GM23248 (cell line): ENCODE results near the gene XPC.

ENCODE experiments used
- EZH2 ChIP-seq: fragments of 200-600 bp; sonication (generic); IDR thresholded peaks from 2 replicates; pipeline ENCODE4 v1.6.1; 2018; ENCODE audit warnings: antibody characterized with exemption, mild to moderate bottlenecking; ENCODE audit not compliant: insufficient read depth, poor library complexity, severe bottlenecking
- EZH2phosphoT487 ChIP-seq: fragments of 200-600 bp; sonication (generic); IDR thresholded peaks from 2 replicates; pipeline ENCODE4 v1.6.1; 2018; ENCODE audit warnings: antibody characterized with exemption, moderate library complexity, mild to moderate bottlenecking, low read depth; ENCODE audit not compliant: insufficient read depth

GRCh38 chr3:14194865-14195264 lies 16.5 kb upstream of the XPC start:
- TF ChIP-seq EZH2 (no peak), EZH2phosphoT487 (no peak)
